Esophagus squamous epithelium (tissue), 5 donors: ENCODE measurements around the gene CHSY3. TPM values are rescaled to one million over a fixed set of nuclear protein-coding genes. Genes with fewer than 3 reads are reported as not detected.

Experiments
- DNase-seq: peaks from one replicate; lab custom pipeline; 2025; lab: John Stamatoyannopoulos, UW
- H3K27ac ChIP-seq, 4 donors: fragments of 200-600 bp; sonication (generic); one replicate each; pipeline ENCODE4 v1.5.1; 2016 to 2019; ENCODE audit warnings: mild to moderate bottlenecking in 1 of 4
- H3K27me3 ChIP-seq, 4 donors: fragments of 200-600 bp; sonication (generic); 1 replicate in 3 of 4; 2 replicates in 1 of 4; pipeline versions ENCODE4 v1.5.1 to v1.6.0; 2017 to 2021; ENCODE audit warnings: antibody characterized with exemption in 1 of 4
- H3K36me3 ChIP-seq, 3 donors: fragments of 200-600 bp; sonication (generic); one replicate each; pipeline ENCODE4 v1.5.1; 2016 to 2019
- H3K4me1 ChIP-seq, 3 donors: fragments of 200-600 bp; sonication (generic); one replicate each; pipeline ENCODE4 v1.5.1; 2017 to 2019
- H3K4me3 ChIP-seq, 4 donors: fragments of 200-600 bp; sonication (generic); 1 replicate in 3 of 4; 2 replicates in 1 of 4; pipeline ENCODE4 v1.5.1; 2016 to 2019; ENCODE audit warnings: mild to moderate bottlenecking in 2 of 4, moderate library complexity in 1 of 4
- H3K9me3 ChIP-seq, 3 donors: fragments of 200-600 bp; sonication (generic); one replicate each; pipeline ENCODE4 v1.5.1; 2016 to 2019
- POLR2A ChIP-seq, 4 donors: fragments of 450-650 bp; IDR thresholded peaks; one replicate each; pipeline ENCODE4 v1.6.1; 2017; ENCODE audit warnings: antibody characterized with exemption in 4 of 4, mild to moderate bottlenecking in 4 of 4, moderate library complexity in 3 of 4
- WGBS, 2 donors: methylation state at CpG; one replicate each; pipeline ENCODE4 v1.1.5; 2018; 5-methylcytosine and 5-hydroxymethylcytosine counted together
- intact Hi-C: fragments of 100-400 bp; cut with DNase I; formaldehyde crosslinking; loops from one replicate; pipeline ENCODE4 v1.15.0; 2022
- total RNA-seq, 4 donors: library from RNA; depleted of rRNA; stranded (reverse); fragments of >200 nt; gene quantifications; one replicate each; pipeline ENCODE4 v1.1.0, GENCODE V29; 2016
- TF ChIP-seq, protein P1 (sequence below), 6 experiments: fragments of 450-650 bp in 4 of 6; fragments of 200-600 bp in 2 of 6; sonication (generic) in 2 of 6; IDR thresholded peaks; one replicate each; pipeline ENCODE4 v1.5.1; 2016 to 2019; ENCODE audit warnings: antibody characterized with exemption in 6 of 6, mild to moderate bottlenecking in 4 of 6, moderate library complexity in 4 of 6
- donor health status: DM: yes; HTN: yes; CAD: no.

The CHSY3 gene
- total RNA-seq, 4 donors from 2014 or later = 0.70 to 2.3 (median 1.3) TPM; not detected in 1

DNA sequence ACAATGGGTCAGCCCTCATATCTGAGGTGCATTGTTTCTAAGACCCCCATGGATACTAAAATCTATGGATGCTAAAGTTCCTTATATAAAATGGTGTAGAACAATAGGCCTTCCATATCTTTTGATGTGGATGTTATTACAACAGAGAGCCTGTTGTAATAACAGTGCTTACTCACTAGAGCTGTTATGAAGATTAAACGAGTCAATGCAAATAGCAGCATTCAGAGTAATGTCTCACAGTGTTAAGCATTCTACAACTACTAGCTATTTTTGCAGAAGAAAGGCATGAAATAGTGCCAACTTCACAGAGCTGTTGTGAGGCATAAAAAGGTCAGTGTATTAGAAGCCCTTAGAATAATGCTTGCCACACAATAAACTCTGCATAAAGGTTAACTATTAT lies 13.0 kb downstream of the CHSY3 start:
- no peak for DNase-seq
- TF ChIP-seq, protein P1, sequence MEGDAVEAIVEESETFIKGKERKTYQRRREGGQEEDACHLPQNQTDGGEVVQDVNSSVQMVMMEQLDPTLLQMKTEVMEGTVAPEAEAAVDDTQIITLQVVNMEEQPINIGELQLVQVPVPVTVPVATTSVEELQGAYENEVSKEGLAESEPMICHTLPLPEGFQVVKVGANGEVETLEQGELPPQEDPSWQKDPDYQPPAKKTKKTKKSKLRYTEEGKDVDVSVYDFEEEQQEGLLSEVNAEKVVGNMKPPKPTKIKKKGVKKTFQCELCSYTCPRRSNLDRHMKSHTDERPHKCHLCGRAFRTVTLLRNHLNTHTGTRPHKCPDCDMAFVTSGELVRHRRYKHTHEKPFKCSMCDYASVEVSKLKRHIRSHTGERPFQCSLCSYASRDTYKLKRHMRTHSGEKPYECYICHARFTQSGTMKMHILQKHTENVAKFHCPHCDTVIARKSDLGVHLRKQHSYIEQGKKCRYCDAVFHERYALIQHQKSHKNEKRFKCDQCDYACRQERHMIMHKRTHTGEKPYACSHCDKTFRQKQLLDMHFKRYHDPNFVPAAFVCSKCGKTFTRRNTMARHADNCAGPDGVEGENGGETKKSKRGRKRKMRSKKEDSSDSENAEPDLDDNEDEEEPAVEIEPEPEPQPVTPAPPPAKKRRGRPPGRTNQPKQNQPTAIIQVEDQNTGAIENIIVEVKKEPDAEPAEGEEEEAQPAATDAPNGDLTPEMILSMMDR (IDR thresholded peaks at IDR 0.05) = no peak
- TF ChIP-seq POLR2A (IDR thresholded peaks at IDR 0.05) = no peak
- H3K36me3 ChIP-seq = no peaks in the 10 kb centered on the region
- no peaks in the 10 kb centered on the region for H3K4me1 ChIP-seq
- no peaks in the 10 kb centered on the region for H3K27me3 ChIP-seq
- H3K4me3 ChIP-seq = no peak overlapping the region
- WGBS, 2 donors = 23 to 35% methylated on average over 1 of the region's 1 CpG
- intact Hi-C loops = no loop called here
- H3K9me3 ChIP-seq = no peaks in the 10 kb centered on the region
- no peak overlapping the region for H3K27ac ChIP-seq

DNA sequence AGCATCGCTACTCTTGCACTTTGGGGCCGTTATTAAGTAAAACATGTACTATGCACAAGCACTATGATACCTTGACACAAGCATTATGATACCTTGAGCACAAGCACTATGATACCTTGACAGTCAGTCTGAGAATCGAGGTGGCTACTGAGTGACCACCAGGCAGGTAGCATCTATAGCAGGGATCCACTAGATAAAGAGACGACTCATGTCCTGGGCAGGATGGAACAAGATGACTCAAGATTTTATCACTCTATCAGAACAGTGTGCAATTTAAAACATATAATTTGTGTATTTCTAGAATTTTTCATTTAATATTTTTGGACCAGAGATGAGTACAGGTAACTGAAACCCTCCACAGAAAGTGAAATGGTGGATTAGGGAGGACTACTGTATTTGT lies 16.9 kb downstream of the CHSY3 start:
- intact Hi-C loops = no loop called here

DNA sequence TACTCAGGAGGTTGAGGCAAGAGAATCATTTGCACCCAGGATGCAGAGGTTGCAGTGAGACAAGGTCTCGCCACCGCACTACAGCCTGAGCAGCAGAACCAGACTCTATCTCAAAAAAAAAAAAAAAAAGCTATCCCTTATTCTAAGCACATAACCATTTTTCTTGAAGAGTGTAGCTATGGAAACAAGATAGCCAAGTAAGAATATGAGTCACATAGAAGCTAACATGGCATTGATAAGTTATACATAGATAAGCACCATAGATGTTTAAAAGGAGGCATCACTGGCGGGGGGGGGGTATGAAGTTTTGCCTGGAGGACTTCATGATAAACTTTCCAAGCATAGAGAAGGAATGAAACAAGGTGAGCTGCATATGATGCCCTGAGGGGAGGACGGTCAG lies 26.0 kb downstream of the CHSY3 start:
- Histone ChIP-seq H3K9me3 (no peaks in the 10 kb centered on the region), H3K36me3 (no peaks in the 10 kb centered on the region), H3K4me3 (no peak overlapping the region), H3K27me3 (no peaks in the 10 kb centered on the region), H3K27ac (no peak overlapping the region), H3K4me1 (no peaks in the 10 kb centered on the region)
- no peak for DNase-seq
- intact Hi-C loops = no loop called here
- WGBS, 2 donors = 89 to 100% methylated on average over 3 of the region's 4 CpGs
- no peak for TF ChIP-seq POLR2A (IDR thresholded peaks at IDR 0.05)
- TF ChIP-seq, protein P1 (IDR thresholded peaks at IDR 0.05) = no peak

More for the DNA sequence above, 16.9 kb downstream of the CHSY3 start:
- no peak overlapping the region for H3K4me3 ChIP-seq
- no peaks in the 10 kb centered on the region for H3K36me3 ChIP-seq
- no peak overlapping the region for H3K27ac ChIP-seq
- H3K9me3 ChIP-seq = no peaks in the 10 kb centered on the region
- TF ChIP-seq, protein P1 (IDR thresholded peaks at IDR 0.05) = no peak
- no peak for TF ChIP-seq POLR2A (IDR thresholded peaks at IDR 0.05)
- no peaks in the 10 kb centered on the region for H3K27me3 ChIP-seq
- H3K4me1 ChIP-seq = no peaks in the 10 kb centered on the region
- DNase-seq = no peak
- 65 to 77% methylated on average over 4 of the region's 4 CpGs for WGBS, 2 donors

DNA sequence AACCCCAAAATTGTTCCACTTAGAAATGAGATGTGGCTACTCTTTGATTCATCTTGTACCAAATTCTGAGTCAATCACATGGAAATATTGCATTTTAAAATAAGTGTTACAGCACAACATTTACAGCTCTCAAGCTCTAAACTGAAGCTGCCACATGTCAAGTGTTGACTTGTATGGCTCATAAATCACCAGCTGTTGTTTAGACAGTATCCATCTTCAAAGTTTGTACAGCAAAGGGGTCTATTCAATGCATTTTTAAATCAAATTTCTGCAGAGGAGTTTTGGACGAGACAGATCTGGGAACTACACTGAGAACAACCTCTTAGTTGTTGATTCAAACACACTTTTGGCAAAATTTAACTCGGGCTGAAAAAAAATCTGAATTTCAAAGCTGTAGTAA lies 31.4 kb downstream of the CHSY3 start:
- no peak for DNase-seq
- intact Hi-C loops = no loop called here
- H3K9me3 ChIP-seq = peaks cover 0 to 11% (median 0%) of the 10 kb centered on the region in 3 donors
- H3K27ac ChIP-seq = no peak overlapping the region
- no peaks in the 10 kb centered on the region for H3K4me1 ChIP-seq
- H3K27me3 ChIP-seq = no peaks in the 10 kb centered on the region
- TF ChIP-seq POLR2A (IDR thresholded peaks at IDR 0.05) = no peak
- TF ChIP-seq, protein P1 (IDR thresholded peaks at IDR 0.05) = no peak
- no peaks in the 10 kb centered on the region for H3K36me3 ChIP-seq
- 39 to 43% methylated on average over 2 of the region's 2 CpGs for WGBS, 2 donors
- H3K4me3 ChIP-seq = no peak overlapping the region

DNA sequence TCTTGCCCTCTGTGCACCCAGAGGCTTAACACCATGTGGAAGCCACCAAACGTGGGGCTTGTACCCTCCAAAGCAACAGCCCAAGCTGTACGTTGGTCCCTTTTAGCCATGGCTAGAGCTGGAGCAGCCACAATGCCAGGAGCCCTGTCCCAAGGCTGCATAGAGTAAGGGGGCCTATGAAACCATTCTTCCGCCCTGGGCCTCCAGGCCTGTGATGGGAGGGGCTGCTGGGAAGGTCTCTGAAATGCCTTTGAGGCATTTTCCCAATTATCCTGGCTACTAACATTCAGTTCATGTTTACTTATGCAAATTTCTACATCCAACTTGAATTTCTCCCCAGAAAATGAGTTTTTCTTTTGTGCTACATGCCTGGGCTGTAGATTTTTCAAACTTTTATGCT lies 33.8 kb downstream of the CHSY3 start:
- TF ChIP-seq, protein P1 (IDR thresholded peaks at IDR 0.05) = no peak
- TF ChIP-seq POLR2A (IDR thresholded peaks at IDR 0.05) = no peak
- no peak for DNase-seq
- Histone ChIP-seq H3K9me3 (peaks cover 0 to 11% (median 0%) of the 10 kb centered on the region in 3 donors), H3K27me3 (no peaks in the 10 kb centered on the region), H3K36me3 (no peaks in the 10 kb centered on the region), H3K4me1 (no peaks in the 10 kb centered on the region), H3K27ac (no peak overlapping the region), H3K4me3 (no peak overlapping the region)
- intact Hi-C loops = no loop called here
- 53 to 87% methylated on average over 3 of the region's 3 CpGs for WGBS, 2 donors
